Type B pancreatic cell (in vitro differentiated cells): ENCODE measurements around the gene FXYD7. TPM values are rescaled to one million over a fixed set of nuclear protein-coding genes. Genes with fewer than 3 reads are reported as not detected.
A peak's percentile ranks its signal among the peaks of the same experiment; 100 is the strongest.

Experiments used
- DNase-seq: peaks from one replicate; pipeline ENCODE4 v3.0.0; 2021; ENCODE audit warnings: mixed read lengths; ENCODE audit not compliant: unreplicated experiment; ENCODE audit errors: extremely low spot score
- H3K27ac Mint-ChIP-seq: 2 replicates; pipeline ENCODE4 v1.8.0; 2021; ENCODE audit warnings: mild to moderate bottlenecking, mixed read lengths
- H3K27me3 Mint-ChIP-seq: 2 replicates; pipeline ENCODE4 v1.8.0; 2021; ENCODE audit warnings: mixed read lengths
- H3K36me3 Mint-ChIP-seq: 2 replicates; pipeline ENCODE4 v1.8.0; 2021; ENCODE audit warnings: mixed read lengths
- H3K4me1 Mint-ChIP-seq: one replicate; pipeline ENCODE4 v1.8.0; 2021; ENCODE audit warnings: mixed read lengths; ENCODE audit not compliant: unreplicated experiment
- H3K4me3 Mint-ChIP-seq: 2 replicates; pipeline ENCODE4 v1.8.0; 2021; ENCODE audit warnings: mild to moderate bottlenecking, mixed read lengths
- H3K9me3 Mint-ChIP-seq: 2 replicates; pipeline ENCODE4 v1.8.0; 2021; ENCODE audit warnings: mixed read lengths
- CTCF ChIP-seq: fragments of 200-600 bp; sonication (generic); conservative IDR thresholded peaks from 2 replicates; pipeline ENCODE4 v1.5.0; 2021; ENCODE audit warnings: antibody characterized with exemption, mild to moderate bottlenecking
- total RNA-seq: library from RNA; stranded (reverse); gene quantifications from 2 replicates; pipeline ENCODE4 v1.2.1, GENCODE V29; 2021; ENCODE audit warnings: low replicate concordance

FXYD7 gene
- total RNA-seq, 1 donor from 2014 or later: 1.5 TPM

GRCh38 chr19:35154525-35155406 is 11.7 kb downstream of the FXYD7 start, which contains the start of gene FXYD5:
TSS of gene FXYD5 (plus strand) at chr19:35154735. CDS start at chr19:35155551, 816 bp downstream.
- peaks cover 89% of the 10 kb centered on the region for H3K27me3 Mint-ChIP-seq
- H3K4me1 Mint-ChIP-seq: peaks cover 11% of the 10 kb centered on the region

GRCh38 chr19:35155441-35155840 is 12.4 kb downstream of the FXYD7 start:
- Mint-ChIP-seq H3K27ac (no peak overlapping the region), H3K9me3 (no peaks in the 10 kb centered on the region)

More at GRCh38 chr19:35154525-35155406, 11.7 kb downstream of the FXYD7 start, which contains the start of gene FXYD5:
- Mint-ChIP-seq H3K36me3 (no peaks in the 10 kb centered on the region), H3K9me3 (no peaks in the 10 kb centered on the region), H3K27ac (peak within 1 kb of the TSS; percentile 88), H3K4me3 (peak within 1 kb of the TSS; percentile 92)
- peak; percentile 44 for TF ChIP-seq CTCF
- no peak for DNase-seq

GRCh38 chr19:35155981-35156672 is 13.1 kb downstream of the FXYD7 start:
- peaks cover 80% of the 10 kb centered on the region for H3K27me3 Mint-ChIP-seq
- no peak overlapping the region for H3K27ac Mint-ChIP-seq
- H3K4me1 Mint-ChIP-seq: peaks cover 11% of the 10 kb centered on the region
- H3K4me3 Mint-ChIP-seq: no peak overlapping the region
- H3K36me3 Mint-ChIP-seq: no peaks in the 10 kb centered on the region
- DNase-seq: no peak
- TF ChIP-seq CTCF: no peak
- no peaks in the 10 kb centered on the region for H3K9me3 Mint-ChIP-seq

More at GRCh38 chr19:35155441-35155840, 12.4 kb downstream of the FXYD7 start:
- no peak for TF ChIP-seq CTCF
- H3K36me3 Mint-ChIP-seq: no peaks in the 10 kb centered on the region
- peaks cover 11% of the 10 kb centered on the region for H3K4me1 Mint-ChIP-seq
- H3K4me3 Mint-ChIP-seq: peak overlapping the region; percentile 92
- peaks cover 85% of the 10 kb centered on the region for H3K27me3 Mint-ChIP-seq
- DNase-seq: no peak

- H3K9me3 Mint-ChIP-seq: peaks cover 3% of the 10 kb centered on the region
- DNase-seq: no peak
- H3K4me1 Mint-ChIP-seq: peaks cover 11% of the 10 kb centered on the region
- peaks cover 75% of the 10 kb centered on the region for H3K27me3 Mint-ChIP-seq
- H3K27ac Mint-ChIP-seq: no peak overlapping the region
- H3K4me3 Mint-ChIP-seq: no peak overlapping the region
- no peaks in the 10 kb centered on the region for H3K36me3 Mint-ChIP-seq
- no peak for TF ChIP-seq CTCF
Observed at GRCh38 chr19:35156673-35157014, 13.6 kb downstream of the FXYD7 start.

- Mint-ChIP-seq H3K4me3 (no peak overlapping the region), H3K36me3 (no peaks in the 10 kb centered on the region)
- TF ChIP-seq CTCF: no peak
Observed at GRCh38 chr19:35157431-35157830, 14.4 kb downstream of the FXYD7 start.

More at GRCh38 chr19:35157431-35157830, 14.4 kb downstream of the FXYD7 start:
- Mint-ChIP-seq H3K27ac (no peak overlapping the region), H3K9me3 (peaks cover 3% of the 10 kb centered on the region), H3K27me3 (peaks cover 68% of the 10 kb centered on the region), H3K4me1 (peaks cover 6% of the 10 kb centered on the region)
- no peak for DNase-seq
